Measurements from ENCODE around the gene FBXL16.
"Not testable (repeated sequence)": the region's sequence is repeated elsewhere in the genome, so short reads cannot be mapped to it uniquely, and the experiment has no call there.

Gene FBXL16

DNA sequence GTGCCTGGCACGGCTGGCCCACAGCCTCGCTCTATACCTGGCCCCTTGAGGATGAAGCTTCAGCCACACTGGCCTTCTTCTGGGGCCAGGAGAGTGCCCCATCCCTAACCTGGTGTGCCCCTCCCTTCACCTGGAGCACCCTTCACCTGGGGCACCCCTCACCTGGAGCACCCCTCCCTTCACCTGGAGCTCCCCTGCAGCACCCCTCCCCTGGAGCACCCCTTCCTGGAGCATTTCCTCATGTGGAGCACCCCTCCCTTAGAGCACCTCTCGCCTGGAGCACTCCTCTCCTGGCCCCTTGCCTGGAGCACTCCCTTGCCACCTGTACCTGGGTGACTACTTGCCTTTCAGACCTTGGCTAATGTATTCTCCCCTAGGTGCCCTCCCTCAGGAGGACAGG lies 2.4 kb upstream of the FBXL16 start:
- no peak for DNase-seq

DNA sequence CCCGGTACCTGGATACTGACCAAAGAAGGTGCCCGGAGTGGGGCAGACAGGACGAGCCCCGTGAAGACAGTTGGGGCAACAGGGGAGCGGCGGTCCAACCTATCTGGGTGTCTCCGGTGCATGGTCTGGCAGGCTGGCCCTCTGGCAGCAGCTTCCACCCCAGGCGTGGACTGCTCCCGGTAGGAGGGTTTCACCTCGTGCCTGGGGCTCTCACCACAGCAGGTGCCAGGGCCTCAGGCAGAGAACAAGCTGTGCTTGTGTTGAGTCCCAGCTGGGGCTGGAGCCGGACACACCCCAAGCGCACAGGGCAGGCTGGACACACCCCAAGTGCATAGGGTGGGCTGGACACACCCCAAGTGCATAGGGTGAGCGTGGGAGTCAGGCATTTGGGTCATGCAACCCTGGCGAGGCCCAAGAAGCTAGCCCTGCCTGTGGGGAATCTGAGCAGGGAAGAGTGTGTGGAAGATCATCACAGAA lies 1.5 kb upstream of the FBXL16 start:
- DNase-seq: no peak

DNA sequence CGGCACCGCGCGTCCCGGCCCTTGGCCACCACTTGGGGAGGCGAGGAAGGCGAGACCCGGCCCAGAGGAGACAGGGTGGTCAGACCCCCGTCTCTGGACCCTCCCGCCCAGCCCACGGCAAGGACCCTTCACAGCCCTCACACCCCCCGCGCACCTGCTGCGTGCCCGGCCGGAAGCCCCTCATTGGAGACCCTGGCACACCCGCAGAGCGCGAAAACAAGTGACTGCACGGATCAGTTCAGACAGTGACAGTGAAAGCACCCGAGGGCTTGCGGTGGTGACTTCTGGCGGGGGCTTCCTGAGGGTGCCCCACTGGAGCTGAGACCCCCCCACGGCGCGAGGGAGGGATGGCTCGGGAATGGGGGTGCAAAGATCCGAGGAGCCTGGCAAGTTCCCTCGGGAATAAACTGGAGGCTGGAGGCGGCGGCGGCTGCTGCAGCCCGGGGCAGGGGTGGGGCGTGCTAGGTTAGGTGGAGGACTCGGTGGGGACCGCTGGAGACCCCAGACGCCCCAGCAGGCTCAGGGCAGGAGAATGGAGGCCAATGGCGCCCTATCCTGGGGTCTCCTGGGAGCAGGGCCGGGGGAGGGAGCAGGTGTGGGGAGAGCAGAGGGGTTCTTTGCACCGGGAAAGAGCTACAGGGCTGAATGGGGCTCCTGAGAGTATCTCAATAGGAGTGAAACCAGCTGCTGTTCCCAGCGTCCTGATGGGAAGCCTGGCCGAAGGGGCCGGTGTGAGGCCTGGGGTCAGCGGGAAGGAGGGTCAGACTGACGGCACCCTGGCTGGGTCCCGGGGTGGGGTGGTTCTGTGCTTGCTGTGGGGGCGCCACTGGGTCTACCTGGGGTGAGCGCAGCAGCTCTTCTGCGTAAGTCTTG lies 824 bp upstream of the FBXL16 start:
- DNase-seq: no peak

DNA sequence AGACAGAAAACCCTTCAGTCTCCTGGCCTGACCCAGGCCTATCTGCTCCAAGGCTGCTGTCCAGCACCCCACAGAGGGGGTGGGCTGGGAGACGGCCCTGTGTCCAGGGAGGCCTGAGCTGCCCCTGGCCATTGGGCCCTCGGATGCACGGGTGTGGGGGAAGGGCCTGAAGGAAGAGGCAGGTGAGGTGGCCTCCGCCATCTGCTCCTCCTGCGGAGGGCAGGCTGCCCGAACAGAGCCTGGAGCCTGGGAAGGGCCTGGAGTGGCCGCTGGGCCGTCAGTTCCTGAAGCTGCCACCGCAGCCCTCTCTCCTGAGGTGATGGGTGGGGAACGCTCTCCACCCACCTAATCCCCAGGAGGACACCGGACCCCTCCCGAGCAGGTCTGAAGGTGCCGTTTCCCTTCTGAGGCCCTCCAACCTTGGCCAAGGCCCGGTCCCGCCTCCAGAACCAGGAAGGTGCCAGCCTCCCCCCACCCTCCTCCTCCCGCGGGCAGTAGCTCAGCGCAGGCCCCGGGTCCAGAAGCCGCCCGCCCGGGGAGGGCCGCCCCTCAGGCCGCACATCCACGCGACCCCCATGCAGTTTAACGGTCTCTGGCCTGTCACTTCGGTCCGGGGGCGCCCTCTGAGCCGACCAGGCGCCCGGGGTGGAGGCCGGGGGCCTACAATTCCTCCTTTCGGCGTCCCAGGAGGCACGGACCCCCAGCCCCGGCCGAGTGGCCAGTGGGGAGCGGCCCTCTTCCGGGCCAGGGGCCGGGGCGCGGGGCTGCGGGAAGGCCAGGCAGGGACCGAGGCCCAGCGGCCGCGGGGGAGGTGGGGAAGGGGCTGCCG lies 835 bp downstream of the FBXL16 start:
- DNase-seq: no peak

DNA sequence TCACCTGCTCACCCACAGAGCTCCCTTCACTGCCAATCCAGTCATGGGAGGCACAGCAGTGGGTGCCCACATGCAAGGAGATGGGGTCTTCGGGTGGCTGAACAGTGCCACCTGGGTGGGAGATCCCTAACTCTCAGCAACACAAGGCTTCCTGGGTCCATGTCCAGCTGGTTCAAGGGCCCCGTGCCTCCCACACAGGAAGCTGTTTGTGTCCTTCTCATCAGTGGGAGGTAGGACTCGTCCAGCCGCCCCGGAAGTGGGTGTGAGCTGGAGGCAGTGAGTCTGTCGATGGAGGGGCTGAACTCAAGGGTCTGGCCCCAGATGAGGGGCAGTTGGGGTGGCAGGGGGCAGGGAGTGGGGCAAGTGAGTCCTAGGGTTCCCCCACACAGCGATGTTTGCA lies 1.6 kb downstream of the FBXL16 start:
- DNase-seq: no peak

DNA sequence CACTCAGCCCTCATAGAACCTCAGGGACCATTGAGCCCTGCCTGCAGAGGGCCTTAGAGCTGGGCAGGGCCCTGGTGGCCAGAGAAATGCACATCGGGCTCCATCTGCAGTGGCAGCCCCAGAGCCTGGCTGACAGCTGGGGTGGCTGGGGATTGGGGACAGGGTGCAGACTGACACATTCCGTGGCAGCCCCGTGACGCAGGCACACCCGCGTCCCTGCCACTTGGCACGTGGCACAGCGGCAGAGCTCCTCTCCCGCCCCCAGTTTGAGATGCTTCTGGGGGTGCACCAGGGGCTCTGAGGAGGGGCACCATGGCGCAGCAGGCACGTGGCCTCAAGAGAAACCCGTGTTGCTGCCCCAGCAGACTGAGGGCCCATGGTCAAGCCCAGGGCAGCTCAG lies 2.2 kb downstream of the FBXL16 start:
- no peak for DNase-seq

DNA sequence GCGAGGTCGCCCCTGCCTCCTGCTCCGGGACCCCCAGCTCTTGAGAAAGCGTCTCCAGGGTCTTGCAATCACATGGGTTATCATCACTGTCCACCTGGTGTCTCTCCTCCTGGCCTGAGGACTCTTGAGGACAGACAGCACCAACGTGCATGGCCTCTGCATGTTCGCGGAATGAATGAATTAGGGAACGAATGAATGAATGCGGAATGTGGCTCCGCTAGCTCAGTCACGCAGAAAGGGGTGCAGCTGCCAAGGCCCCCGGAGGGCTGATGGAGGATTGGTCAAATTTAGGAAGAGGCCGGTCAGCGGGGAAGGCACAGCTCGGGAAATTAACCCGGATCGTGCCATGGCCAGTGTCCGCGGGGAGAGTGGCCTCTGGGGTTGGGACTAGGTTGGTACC lies 3.3 kb downstream of the FBXL16 start:
- no peak for DNase-seq

DNA sequence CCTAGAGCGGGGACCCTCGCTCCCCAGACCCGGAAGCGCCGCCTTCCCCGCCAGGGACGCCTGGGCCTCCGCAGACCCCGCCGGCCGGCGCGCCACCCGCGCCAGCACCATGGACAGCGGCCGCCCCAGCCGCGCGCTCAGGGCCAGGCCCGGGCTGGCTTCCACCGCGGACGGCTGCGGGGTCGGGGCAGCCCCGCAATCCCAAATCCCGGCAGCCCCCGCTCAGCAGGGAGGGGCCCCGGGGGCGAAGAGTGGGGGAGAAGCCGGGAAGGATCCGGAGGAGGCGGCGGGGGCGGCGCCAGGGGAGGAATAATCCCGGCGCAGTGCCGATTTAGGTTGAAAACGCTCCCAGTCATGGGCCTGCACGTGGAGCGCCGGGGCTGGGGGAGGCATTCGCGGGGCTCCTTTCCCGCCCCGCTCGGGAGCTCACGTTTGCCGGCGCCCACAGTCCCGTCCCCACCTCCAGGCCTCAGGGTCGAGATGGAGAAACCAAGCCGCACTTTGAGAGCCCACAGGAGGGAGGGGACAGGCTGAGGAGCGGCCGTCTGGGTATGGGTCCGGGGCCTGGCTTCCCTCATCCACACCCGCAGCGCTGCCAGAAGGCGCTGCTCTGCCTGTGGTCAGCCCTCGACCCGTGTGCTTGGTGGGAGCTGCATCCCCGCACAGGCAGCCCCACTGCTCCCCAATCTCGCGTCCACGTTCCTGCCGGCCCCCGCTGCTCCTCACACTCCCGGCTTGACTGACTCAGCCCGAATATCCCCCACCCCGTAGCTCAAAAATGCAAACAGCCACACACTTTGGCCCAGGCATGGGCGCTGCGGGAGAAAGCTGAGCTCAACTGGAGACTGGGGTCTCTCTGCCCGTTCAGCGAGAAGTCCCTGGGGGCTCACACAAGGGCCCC lies 4.7 kb downstream of the FBXL16 start:
- DNase-seq: no peak

DNA sequence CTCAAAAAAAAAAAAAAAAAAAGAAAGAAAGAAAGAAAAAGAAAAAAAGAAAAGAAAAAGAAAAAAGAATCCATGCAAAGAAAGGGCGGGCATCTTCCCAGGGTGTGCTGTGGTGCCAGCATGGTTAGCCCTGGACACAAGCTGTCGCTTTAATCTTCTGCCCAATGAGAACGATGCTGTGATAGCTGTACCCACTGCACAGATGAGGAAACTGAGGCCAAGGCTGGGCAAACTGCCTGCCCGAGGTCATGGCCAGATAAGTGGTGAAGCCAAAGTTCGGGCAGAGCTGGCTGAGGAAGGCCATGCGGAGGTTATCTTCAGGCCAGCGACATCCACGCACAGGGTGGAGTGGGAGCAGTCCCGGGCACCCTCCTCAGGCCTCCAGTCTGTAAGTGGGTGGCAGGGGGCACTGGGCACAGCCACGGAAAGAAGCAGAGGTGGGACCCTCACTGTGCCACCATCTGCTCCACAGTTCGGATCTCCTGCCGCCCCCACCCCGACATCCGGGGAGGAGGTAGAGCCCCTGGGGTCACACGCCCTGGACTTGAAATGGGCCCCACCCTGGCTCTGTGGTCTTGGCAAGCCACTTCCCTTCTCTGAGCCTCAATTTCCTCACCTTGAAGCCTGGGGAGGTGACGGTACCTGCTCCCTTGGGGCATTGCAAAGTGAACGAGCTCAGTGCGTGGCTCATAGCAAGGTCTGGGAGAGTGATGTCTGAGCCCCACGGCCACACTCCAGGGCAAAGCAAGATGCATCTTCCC lies 6.5 kb downstream of the FBXL16 start:
- no peak for DNase-seq

DNA sequence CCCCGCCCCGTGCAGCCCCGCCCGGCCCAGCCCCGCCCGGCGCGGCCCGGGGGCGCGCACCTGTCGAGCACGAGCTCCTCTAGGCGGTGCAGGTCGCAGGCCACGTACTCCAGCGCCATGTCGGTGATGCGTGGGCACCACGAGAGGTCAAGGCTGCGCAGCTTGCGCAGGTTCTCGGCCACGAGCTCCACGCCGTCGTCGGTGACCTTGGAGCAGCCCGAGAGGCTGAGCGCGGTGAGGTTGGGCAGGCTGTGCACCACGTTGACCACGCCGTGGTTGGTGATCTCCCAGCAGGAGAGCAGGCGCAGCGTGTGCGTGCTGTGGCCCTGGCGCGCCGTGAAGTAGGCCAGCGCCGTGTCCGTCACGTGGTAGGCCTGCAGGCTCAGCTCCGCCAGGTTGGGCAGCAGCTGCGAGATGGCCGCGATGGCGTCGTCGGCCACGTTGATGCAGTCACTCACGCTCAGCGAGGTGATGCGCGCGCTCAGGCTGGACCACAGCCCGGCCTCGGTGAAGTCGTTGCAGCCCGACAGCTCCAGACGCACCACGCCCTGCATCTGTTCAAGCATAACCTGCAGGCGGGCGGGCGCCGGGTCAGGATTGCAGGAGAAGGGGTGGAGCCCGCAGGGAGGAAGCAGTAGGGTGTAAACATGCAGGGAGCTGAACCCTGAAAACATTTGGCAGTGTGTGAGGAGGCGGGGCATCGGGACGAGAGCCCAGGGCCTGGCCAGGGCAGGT lies 10.1 kb downstream of the FBXL16 start:
- peak; percentile 51 for DNase-seq

DNA sequence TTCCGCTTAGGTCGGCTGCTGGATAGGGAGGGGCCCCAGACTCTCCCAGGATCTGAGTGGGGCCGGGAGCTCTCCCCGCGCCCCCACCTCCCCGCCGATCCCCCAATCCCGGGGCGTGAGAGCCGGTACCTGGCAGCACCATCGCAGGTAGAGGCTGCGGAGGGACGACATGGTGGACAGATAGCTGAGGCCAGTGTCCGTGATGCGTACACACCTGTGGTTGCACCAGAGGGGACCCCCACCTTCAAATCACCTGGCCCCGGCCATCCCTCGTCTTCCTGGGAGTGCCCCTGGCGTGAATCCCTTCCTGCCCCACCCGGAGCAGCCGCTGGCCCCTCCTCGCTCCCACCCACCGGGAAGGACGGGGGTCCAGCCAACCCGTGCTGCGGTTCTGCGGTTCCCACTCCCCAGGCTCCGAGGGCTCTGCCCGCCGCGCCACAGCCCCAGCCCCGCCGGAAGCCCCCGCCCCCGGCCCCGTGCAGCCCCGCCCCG lies 10.7 kb downstream of the FBXL16 start:
- no peak for DNase-seq

DNA sequence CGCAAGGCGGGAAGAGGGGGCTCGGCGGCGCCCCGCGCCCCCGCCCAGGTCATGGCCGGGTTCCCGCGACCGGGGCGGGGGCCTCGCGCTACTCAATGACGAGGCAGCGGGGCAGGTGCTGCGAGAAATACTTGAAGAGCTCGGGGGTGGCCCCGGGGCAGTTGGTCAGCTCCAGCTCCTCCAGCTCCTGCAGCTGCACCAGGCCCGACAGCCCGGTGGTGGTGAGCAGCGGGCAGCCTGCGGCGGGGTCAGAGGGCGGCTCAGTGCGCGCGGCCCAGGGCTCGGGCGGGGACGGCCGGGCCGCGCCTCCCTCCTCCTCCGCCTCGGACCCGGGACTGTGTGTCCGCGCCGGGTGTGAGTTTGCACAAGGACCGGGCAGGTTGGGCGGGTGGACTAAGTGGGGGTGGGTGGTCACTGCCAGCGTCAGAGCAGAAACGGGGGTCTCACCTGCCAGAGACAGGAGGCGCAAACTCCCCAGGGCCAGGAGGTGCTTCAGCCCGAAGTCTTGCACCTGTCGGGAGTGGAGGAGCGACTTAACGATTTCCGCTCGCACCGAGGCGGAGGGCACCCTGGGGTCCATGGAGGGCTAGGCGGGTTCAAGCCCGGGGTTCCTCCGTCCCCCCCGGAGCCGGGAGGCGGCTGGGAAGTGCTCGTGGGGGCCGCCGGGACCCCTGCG lies 11.3 kb downstream of the FBXL16 start:
- no peak for DNase-seq

DNA sequence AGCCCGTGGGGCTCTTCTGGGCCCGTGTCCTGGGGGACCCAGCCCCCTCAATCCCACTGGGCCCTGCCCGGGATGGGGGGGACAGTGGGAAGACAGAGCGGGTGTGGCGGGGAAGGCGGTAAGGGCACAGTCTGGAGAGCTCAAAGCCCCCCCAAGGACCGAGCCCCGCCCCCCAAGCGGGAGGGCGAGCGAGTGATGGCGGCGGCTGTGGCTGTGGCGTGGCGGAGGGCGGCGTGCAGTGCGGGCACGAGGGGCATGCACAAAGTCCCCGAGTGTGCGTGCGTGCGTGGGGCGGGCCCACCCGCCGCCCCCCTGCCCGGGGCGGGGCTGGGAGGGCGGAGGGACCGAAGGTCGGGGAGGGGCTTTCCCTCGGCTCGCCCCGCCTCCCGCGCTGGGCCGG lies 11.8 kb downstream of the FBXL16 start:
- no peak for DNase-seq

DNA sequence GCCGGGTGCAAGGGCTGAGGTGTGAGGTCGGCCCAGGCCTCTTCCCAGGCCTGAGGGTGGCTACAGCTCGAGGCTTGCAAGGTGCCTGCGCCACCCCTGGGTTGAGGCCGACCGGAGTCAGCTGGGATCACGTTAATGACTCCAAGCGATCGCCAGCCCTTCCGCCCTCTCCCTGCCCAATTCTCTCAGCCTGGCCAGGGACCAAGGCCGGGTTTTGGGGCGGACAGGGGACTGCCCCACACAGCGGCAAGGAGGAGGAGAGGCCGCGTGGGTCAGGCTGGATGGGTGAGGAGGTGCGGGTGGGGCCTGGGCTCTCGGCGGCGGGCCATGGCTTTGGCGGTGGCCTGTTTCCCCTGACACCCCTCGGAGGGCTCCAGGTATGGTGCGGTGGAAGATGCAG lies 12.2 kb downstream of the FBXL16 start:
- no peak for DNase-seq

DNA sequence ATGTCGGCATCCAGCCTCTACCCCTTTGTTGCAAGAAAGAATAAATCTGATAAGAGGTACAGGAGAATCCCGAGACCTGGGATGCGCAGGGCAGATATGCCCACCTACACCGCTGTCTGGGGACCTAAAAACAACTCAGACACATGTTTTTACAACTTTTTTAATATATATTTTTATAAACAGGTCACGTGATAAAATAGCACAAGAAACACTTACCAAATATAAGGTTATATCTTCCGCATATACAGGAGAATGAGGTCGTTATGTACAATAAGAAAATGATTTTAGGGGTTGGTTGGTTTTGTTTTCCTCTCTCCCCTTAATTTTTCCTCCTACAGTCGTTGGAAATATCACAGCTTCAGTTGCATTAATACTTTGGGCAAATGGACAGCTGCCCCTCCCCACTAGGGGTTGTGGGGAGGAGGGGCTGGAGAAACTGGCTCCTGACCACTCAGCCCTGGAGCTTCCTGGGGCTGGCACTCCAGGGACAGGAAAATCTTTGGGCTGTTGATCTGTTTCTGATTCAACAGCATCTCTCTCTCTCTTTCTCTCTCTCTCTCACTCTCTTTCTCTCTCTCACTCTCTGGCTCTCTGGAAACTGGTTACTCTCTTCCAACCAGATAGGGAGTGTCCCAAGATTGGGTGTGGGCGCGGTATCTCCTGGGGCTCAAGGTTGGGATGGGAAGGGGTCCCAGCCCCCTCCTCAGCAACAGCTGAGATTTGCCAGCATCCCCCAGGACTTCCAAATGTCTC lies 13.1 kb downstream of the FBXL16 start:
- no peak for DNase-seq

DNA sequence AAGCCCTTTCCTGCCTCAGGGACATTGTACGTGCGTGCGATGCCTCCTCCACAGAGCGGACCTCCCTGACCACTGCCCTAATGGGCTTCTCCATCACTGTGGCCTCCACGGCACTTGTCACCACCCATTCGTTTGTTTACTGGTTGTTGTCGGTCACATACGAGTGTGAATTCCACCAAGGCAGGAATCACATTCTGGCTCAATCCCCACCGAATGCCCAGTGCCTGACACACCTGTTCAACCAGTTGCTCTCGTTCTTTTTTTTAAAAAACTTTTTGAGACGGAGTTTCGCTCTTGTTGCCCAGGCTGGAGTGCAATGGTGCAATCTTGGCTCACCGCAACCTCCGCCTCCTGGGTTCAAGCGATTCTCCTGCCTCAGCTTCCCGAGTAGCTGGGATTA lies 14.4 kb downstream of the FBXL16 start:
- not testable (repeated sequence) for DNase-seq

DNA sequence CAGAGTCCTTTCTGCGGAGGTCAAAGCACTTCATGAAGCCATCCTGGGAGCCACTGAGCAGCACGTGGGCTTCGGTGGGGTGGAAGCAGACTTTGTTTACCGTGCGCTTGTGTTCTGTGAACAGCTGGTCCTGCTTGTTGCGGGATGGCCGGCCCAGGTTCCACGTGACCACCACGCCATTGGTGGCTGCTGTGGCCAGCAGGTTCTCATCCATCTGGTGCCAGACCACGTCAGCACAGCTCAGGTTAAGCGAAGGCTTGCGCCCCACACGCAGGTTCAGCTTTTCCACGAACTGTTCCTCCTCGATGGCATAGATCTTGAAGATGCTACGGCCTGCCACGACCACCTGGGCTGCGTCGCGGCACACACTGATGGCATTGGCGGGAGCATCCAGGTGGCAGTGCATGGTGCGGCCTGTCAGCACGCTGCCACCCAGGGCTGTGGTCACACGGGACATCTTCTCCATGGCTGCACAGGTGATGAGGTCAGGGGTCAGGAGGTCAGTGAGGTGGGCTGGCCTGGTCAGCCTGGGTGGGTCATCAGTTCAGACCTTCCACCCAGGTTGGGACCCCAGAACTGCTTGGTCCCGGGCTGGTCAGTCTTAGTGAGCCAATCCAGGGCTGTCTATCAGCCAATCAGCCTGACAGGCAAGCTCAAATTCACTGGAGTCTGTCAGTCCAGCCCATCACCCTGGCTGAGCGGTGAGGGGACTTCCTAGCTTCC lies 16.3 kb downstream of the FBXL16 start:
- DNase-seq: no peak

DNA sequence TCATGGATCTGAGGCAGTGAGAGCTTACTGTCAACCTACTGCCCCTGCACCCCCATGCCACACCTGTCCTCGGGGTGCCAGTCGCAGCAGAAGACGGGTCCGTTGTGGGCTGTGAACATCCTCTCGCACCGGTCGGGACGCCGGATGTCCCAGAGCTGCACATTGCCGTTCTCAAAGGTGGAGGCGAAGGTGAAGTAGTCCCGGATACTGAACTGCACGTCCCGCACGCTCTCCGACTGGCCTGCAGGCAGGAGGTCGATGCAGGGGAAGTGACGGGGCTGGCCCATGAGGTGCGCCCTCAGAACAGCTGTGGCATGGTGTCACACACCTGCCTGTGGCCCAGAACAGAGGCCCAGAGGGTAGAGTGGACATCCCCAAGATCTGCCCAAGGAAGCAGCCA lies 18.1 kb downstream of the FBXL16 start:
- DNase-seq: no peak
